GM21786 (cell line): ENCODE measurements around the gene CBLC.
"Not testable (repeated sequence)": the region's sequence is repeated elsewhere in the genome, so short reads cannot be mapped to it uniquely, and the experiment has no call there.

Experiments
- ATAC-seq: cut with Tn5 transposase; IDR thresholded peaks from one replicate; pipeline ENCODE4 v1.9.1; 2021; ENCODE audit not compliant: unreplicated experiment

CBLC gene

DNA sequence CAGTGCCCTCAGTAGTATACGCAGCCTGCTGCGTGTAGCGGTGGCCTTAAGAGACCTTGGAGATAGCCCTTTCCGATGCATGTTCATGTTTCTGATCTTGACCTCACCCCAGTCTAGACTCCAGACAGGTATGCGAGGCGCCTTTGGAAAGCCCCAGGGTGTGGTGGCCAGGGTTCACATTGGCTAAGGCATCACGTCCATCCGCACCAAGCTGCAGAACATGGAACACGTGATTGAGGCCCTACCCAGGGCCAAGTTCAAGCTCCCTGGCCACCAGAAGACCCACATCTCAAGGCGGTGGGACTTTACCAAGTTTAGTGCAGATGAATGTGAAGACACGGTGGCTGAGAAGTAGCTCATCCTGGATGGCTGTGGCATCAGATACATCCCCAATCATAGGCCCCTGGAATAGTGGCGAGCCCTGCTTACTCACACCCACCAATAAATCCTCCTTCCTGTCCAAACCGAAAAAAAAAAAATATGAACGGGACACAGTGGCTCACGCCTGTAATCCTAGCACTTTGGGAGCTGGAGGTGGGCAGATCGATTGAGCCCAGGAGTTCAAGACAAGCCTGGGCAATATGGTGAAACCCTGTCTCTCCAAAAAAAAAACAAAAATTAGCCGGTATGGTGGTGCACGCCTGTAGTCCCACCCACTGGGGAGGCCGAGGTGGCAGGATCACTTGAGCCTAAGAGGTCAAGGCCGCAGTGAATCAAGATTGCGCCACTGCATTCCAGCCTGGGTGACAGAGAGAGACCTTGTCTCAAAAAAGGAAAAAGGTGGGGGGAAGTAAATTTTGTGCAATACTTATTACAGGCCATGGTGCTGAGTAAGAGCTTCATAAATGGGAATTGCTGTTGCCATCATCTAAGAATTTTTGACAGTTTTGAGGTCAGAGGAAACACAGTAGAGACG is 12.4 kb upstream of the CBLC start:
- no peak for ATAC-seq

DNA sequence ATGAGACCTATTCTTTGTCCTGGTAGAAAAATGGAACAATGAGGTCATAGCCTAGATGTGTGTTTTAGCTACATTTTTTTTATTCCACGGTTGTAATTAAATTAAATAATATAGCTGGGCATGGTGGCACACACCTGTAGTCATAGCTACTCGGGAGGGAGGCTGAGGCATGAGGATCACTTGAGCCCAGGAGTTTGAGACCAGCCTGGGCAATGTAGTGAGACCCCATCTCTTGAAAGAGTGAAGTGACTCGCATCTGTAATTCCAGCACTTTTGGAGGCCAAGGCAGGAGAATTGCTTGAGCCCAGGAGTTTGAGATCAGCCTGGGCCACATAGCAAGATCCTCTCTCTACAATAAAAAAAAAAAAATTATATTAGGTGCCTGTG is 11.7 kb upstream of the CBLC start:
- ATAC-seq, result no peak

DNA sequence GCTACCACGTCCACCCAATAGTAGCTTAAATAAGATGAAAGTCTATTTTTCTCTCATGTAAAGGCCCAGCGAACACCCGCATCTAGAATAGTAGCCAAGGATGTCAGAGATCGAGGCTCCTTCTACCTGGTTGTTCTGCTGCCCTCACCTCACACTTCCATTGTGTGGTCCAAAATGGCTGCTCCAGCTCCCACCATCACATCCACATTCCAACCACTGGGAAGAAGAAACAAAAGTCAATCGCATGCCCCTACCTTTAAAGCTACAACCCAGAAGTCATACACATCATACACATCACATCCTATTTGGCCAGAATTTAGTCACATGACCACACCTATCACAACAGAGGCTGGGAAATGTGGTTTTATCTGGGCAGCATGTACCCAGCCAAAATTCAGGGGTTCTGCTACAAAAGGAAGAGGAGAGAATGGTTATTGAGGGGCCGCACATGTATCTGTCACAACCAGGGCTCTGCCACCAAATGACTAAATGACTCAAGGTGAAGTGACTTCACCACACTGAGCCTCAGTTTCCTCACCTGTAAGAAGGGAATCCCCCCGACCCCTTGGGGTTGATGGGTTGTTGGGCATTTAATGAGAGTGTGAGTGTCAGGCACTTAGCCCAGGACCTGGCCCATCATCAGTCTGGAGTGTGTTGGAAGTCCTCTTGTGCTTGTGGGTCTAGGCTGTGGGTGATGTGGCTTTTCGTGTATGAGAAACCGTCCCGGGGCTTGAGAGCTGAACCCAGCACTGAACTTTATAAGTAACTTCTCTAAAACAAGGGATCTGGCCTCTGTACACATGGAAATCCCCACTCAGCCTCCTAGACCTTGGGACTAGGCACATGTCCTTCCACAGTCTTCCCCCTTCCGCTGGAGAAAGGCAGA is 10.2 kb upstream of the CBLC start:
- ATAC-seq, result no peak

DNA sequence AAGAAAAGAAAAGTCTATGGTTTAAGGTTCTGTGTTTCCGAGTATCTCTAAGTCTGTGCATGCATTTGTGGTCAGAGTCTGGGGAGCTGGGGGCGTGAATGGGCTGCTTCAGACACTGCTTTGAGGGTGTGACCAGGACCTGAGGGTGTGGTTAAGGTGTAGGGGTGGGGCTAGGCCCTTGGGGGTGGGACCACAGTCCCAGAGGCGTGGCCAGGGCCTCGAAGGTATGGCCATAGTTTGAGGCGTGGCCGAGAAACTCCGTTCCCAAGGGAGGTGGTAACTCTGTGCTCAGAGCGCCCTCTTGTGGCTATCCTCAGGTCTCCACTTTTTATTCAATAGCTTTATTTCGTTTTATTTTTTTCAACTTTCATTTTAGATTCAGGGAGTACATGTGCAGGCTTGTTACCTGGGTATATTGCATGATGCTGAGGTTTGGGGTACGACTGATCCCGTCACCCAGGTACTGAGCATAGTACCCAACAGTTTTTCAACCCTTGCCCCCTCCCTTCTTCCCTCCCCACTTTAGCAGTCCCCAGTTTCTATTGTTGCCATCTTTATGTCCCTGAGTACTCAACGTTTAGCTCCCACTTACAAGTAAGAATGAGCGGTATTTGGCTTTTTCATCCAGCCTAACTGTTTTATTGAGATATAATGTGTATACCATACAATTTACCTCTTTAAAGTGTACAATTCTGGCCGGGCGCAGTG is 7.0 kb upstream of the CBLC start:
- ATAC-seq, result peak; percentile 93

DNA sequence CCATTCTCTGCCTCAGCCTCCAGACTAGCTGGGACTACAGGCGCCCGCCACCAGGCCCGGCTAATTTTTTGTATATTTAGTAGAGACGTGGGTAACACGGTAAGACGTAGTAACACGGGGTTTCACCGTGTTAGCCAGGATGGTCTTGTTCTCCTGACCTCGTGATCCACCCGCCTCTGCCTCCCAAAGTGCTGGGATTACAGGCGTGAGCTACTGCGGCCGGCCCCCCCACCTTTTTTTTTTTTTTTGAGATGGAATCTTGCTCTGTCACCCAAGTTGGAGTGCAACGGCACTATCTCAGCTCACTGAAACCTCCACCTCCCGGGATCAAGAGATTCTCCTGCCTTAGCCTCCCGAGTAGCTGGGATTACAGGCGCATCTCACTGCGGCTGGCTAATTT is 5.5 kb upstream of the CBLC start:
- ATAC-seq, result not testable (repeated sequence)

DNA sequence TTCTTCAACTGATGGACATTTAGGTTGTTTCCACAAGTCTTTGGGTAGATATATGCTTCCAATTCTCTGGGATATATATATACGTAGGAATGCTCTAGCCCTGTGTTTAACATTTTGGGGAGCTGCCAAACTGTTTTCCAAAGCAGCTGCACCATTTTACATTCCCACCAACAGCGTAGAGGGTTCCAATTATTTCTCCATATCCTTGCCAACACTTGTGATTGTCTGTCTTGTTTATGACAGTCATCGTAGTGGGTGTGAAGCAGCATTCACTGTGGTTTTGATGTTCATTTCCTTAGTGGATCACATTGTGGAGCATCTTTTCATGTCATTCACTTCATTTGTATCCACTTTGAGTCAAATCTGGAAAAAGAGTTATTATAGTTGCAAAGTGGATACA is 4.7 kb upstream of the CBLC start:
- ATAC-seq, result no peak

DNA sequence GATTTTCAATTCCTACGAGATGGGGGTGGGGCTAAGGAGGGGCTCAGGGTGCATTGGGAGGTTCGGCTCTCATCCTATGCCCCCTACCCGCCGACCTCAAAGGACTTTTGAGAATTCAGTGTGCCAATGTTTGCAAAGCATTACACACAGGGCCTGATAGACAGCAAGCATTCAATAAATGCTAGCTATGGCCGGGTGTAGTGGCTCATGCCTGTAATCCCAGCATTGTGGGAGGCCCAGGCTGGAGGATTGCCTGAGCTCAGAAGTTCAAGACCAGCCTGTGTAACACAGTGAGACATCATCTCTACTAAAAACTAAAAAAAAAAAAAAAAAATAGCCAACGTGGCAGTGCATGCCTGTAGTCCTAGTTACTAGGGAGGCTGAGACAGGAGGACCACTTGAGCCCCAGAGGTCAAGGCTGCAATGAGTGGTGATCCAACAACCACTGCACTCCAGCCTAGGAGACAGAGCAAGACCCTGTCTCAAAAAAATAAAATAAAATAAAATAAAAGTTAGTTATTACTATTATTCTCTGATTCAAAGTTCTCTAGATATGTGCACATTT is 1.9 kb upstream of the CBLC start:
- ATAC-seq, result no peak

DNA sequence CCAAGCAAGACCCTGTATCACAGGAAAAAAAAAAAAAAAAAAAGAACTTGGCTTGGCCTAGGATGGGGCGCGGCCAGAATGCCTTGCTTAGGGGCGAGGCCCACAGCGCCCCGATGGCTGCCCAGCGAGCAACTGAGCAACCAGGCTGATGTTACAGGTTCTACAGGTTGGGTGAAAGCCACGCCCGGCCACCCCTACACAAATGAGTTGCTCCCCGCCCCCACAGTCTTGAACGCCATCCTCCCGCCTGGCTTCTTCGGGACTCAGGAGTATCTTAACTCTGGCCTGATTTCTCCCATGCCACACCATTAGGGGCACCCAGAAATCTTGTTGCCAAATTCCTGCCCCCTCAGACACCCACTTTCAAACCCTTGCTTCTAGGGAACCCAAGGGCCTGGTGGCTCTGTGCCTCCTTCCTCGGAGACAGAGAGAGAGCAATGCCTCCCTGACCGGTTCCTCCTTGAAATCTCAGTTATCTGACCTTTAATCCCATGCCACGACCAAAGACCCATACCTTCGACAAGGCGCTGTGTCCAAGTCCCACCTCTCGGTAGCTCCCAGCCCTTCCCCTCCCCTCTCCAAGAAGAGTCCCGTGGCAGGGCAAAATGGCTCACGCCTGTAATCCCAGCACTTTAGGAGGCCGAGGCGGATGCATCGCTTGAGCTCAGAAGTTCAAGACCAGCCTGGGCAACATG is 1.1 kb upstream of the CBLC start:
- ATAC-seq, result no peak

DNA sequence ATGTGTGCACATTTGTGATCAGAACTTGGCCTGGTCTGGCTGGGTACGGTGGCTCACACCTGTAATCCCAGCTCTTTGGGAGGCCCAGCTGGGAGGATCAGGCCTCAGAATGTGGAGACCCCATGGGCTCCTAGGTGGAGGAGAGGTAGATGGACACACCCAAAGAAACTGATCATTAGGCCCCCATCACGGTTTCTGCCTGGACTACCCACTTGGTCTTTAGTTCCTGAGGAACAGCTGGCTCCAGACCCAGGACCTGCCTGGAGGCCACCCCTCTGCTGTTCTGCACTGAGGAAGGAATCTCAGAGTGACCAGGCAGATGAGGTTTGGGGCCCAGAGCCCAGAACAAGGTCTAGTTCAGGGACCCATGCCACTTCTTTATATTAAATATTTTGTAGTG is 1.5 kb downstream of the CBLC start:
- no peak for ATAC-seq

DNA sequence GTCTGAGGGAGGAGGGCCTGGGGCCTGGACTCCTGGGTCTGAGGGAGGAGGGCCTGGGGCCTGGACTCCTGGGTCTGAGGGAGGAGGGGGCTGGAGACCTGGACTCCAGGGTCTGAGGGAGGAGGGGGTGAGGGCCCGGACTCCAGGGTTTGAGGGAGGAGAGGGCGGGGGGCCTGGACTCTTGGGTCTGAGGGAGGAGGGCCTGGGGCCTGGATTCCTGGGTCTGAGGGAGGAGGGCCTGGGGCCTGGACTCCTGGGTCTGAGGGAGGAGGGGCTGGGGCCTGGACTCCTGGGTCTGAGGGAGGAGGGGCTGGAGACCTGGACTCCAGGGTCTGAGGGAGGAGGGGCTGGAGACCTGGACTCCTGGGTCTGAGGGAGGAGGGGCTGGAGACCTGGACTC is 4.0 kb downstream of the CBLC start:
- ATAC-seq, result not testable (repeated sequence)

DNA sequence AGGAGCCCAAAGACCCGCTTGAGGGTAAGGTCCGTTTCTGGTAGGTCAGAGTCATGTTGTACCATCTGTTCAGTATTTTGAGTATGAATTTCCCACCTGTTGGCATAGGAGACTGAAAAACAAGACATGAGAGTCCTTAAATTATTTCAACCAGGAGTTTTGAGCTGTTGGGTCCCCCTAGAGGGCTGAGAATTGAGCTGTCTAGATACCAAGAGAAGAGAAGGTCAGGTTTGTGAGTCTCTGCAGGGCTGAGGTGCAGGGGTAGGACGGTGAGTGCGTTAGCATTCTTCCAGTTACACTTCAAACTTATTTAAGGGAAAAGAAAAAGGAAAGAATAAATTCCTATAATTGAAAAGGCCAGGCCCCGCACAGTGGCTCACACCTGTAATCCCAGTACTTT is 5.0 kb downstream of the CBLC start:
- ATAC-seq, result no peak

DNA sequence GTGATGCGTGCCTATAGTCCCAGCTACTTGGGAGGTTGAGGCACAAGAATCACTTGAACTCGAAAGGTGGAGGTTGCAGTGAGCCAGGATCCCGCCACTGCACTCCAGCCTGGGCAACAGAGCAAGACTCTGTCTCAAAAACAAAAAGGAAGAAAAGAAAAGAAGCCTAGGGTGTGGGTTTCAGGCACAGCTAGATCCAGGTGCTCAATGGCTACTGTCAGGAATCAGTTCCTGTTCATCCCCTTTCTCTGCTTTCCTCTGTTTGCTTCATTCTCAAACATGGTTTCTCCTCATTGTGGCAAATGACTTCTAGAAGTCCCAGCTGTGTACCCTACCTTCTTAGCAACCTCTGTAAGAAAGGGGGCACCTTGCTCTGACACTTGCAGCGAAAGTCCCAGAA is 5.9 kb downstream of the CBLC start:
- no peak for ATAC-seq

DNA sequence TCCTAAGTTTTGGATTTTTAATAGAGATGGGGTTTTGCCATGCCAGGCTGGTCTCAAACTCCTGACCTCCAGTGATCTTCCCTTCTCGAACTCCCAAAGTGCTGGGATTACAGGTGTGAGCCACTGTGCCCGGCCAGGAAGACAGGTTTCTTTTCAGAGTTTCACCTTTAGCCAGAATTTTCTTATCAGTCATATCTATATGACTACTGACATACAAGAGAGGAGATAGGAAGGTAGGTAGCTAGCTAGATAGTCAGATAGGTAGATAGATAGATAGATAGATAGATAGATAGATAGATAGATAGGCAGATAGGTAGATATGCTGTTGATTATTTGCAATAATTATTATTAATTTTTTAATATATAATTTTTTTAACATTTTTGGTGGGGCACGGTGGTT is 7.6 kb downstream of the CBLC start:
- ATAC-seq, result no peak

DNA sequence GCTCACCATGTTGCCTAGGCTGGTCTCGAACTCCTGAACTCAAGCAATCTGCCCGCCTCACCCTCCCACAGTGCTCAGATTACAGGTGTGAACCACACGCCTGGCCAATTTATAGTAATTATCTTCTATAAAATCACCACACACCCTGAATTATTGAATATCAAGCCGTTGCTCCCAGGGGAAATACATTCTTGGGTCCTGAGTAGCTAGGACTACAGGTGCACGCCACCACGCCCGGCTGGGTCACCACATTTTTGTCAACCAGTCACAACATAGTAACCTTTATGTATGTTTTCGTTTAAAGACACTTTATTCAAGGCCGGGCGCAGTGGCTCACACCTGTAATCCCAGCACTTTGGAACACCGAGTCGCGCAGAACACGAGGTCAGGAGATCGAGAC is 8.3 kb downstream of the CBLC start:
- no peak for ATAC-seq

DNA sequence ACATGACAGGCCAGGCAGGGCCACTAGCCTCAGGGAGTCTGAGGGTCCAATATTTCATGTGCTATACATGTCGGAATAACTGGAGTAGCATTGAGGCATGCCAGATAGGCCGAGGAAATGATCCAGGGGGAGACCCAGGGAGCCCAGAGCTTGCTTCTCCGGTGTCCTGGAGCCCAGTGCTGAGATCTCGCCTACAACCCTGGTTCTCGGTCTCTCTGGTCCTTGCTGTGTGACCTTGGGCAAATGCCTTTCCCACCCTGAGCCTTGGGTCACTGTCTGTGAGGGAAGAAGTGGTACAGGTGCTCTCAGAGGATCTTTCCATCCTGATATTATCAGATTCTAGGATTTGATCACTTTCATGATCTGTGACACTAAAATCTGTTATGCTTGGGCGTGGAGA is 11.3 kb downstream of the CBLC start:
- ATAC-seq, result no peak

DNA sequence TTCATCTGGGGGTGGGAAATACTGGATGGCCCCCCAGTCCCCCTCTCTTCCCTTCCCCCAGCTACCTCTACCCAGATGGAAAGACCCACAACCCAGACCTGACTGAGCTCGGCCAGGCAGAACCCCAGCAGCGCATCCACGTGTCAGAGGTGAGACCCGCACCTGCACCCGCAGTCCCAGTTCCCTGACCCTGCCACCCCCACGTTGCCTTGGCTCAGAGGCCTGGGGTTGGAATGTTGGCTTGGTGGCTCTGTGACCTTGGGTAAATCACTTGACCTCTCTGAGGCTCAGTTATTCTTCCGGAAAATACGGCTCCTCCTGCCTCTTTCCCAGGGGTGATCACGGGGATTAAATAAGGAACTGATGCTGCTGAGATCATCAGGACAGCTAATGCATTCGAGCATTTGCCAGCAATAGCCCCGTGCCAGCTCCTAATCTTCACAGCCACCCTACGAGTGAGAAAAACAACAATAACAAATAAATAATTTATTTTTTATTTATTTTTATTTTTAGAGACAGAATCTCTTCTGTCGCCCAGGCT is 12.3 kb downstream of the CBLC start:
- no peak for ATAC-seq

DNA sequence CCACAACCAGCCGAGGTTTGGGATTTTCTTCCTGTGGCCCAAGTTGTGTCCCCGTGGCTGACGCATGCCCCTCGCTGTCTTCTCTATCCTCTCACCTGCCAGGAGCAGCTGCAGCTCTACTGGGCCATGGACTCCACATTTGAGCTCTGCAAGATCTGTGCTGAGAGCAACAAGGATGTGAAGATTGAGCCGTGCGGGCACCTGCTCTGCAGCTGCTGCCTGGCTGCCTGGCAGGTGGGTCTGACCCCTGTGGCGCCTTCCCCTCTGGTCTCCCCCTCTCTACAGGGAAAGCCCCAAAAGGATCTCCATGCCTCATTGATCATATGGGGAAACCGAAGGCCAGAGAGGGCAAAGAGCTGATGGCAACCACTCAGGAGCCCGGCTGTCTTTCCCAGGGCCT is 14.6 kb downstream of the CBLC start:
- ATAC-seq, result no peak

DNA sequence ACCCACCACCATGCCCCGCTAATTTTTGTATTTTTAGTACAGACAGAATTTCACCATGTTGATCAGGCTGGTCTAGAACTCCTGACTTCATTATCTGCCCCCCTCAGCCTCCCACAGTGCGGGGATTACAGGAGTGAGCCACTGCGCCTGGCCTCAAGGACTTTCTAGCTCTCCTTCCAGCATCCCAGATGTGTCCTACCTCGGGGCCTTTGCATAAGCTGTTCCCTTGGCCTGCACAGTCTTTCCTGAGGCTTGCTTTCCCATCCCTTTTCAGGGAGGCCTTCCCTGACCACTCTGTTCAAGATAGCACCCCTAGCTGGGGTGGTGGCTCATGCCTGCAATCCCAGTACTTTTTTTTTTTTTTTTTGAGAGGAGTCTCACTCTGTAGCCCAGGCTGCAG is 16.9 kb downstream of the CBLC start:
- ATAC-seq, result no peak

DNA sequence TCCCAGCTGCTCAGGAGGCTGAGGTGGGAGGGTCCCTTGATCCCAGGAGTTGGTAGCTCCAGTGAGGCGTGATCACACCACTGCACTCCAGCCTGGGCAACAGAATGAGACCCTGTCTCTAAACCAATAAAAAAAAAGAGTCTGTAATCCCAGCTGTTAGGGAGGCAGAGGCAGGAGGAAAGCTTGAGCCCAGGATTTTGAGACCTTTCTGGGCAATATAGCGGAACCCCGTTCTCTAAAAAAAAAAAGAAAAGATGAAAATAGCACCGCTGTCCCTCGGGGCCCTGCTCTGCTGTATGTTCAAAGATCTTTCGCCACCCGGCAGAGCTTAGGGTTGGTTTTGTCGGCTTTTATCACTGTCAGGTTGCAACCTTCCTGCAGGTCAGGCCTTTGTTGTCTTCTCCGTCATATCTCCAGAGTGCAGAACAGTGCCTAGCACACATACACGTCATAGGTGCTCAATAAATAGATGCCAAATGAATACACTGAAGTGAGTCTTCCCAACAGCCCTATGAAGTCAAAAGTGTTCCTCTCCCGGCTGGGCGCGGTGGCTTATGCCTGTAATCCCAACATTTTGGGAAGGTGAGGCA is 17.8 kb downstream of the CBLC start:
- no peak for ATAC-seq

DNA sequence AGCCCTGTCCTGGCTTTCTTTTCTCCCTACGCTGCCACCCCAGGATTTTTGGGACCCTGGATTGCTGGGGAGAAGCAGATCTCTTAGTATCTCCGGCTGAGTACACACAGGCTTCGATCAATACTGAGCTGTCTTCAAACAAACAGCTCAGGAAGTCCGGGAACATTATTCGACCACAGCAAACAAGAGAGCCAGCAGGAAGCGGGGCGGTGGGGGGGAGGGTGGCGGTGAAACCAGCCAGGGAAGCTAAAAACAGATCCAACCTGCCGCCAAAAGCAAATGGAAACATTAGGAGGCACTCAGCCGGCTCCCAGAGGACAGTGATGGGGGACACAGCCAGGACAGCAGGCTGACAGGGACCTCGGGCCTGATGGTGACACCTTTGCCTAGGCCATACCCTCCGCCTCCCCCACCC is 19.0 kb downstream of the CBLC start:
- ATAC-seq, result no peak
